Sigmoid colon (tissue), 7 donors: ENCODE results near the gene KLF16. TPM values are rescaled to one million over a fixed set of nuclear protein-coding genes. Genes with fewer than 3 reads are reported as not detected.
A peak's percentile ranks its signal among the peaks of the same experiment; 100 is the strongest.

Source experiments
- DNase-seq: peaks from one replicate; pipeline ENCODE4 v3.0.0-alpha.2; 2019
- H3K27ac ChIP-seq, 4 donors: fragments of 200-600 bp; sonication (generic); one replicate each; pipeline ENCODE4 v1.5.1; 2016 to 2019; ENCODE audit warnings: mild to moderate bottlenecking in 1 of 4
- H3K27me3 ChIP-seq, 3 donors: fragments of 200-600 bp; sonication (generic); one replicate each; pipeline ENCODE4 v1.5.1; 2019; ENCODE audit warnings: mild to moderate bottlenecking in 1 of 3
- H3K36me3 ChIP-seq, 4 donors: fragments of 200-600 bp; sonication (generic); one replicate each; pipeline ENCODE4 v1.5.1; 2016 to 2019
- H3K4me1 ChIP-seq, 4 donors: fragments of 200-600 bp; sonication (generic); one replicate each; pipeline ENCODE4 v1.5.1; 2017 to 2019
- H3K4me3 ChIP-seq, 4 donors: fragments of 200-600 bp; sonication (generic); one replicate each; pipeline ENCODE4 v1.5.1; 2017 to 2019; ENCODE audit warnings: mild to moderate bottlenecking in 2 of 4, moderate library complexity in 1 of 4
- H3K9me3 ChIP-seq, 4 donors: fragments of 200-600 bp in 3 of 4; sonication (generic) in 3 of 4; one replicate each; pipeline versions ENCODE4 v1.5.1 to v1.6.1; 2013 to 2019
- CTCF ChIP-seq, 4 experiments: fragments of 450-650 bp in 3 of 4; fragments of 200-600 bp in 1 of 4; IDR thresholded peaks; one replicate each; pipeline ENCODE4 v1.5.1; 2016 to 2019; ENCODE audit warnings: antibody characterized with exemption in 4 of 4, mild to moderate bottlenecking in 3 of 4, moderate library complexity in 2 of 4
- EP300 ChIP-seq, 4 donors: sonication (generic); formaldehyde crosslinking; IDR thresholded peaks; one replicate each; pipeline ENCODE4 v1.6.1; 2017; ENCODE audit warnings: antibody characterized with exemption in 4 of 4
- POLR2A ChIP-seq, 2 donors: fragments of 450-650 bp; IDR thresholded peaks; one replicate each; pipeline ENCODE4 v1.6.1; 2016; ENCODE audit warnings: antibody characterized with exemption in 2 of 2, mild to moderate bottlenecking in 2 of 2, moderate library complexity in 2 of 2
- POLR2AphosphoS5 ChIP-seq, 4 donors: sonication (generic); formaldehyde crosslinking; IDR thresholded peaks; one replicate each; pipeline ENCODE4 v1.6.1; 2017; ENCODE audit warnings: antibody characterized with exemption in 4 of 4
- WGBS, 2 donors: extraction: QIAGEN DNeasy Blood & Tissue Kit; methylation state at CpG; one replicate each; pipeline ENCODE4 v1.1.7; 2013; 5-methylcytosine and 5-hydroxymethylcytosine counted together
- intact Hi-C: fragments of 100-400 bp; cut with DNase I; formaldehyde crosslinking; loops from one replicate; pipeline ENCODE4 v1.15.1; 2023
- polyA plus RNA-seq, 3 donors: library from polyadenylated mRNA; stranded (reverse); fragments of 200-250 nt; gene quantifications; one replicate each; pipeline ENCODE4 v1.2.3, GENCODE V29; 2013
- total RNA-seq, 4 donors: library from RNA; depleted of rRNA; stranded (reverse); fragments of >200 nt; gene quantifications; one replicate each; pipeline ENCODE4 v1.1.0, GENCODE V29; 2016
- donor health status: healthy with polysubstance abuse.
- donor health status: Bipolar disorder and iron deficiency.
- donor health status: healthy.

Gene KLF16
- total and polyA plus RNA-seq, 7 donors = 2.1 to 20.5 (median 8.4) TPM

GRCh38 chr19:1858412-1859081, 4.8 kb downstream of the KLF16 start:
- DNase-seq = no peak
- intact Hi-C loops = no loop called here
- TF ChIP-seq EP300 (IDR thresholded peaks at IDR 0.05) (no peak), POLR2AphosphoS5 (IDR thresholded peaks at IDR 0.05) (no peak), POLR2A (IDR thresholded peaks at IDR 0.05) (no peak), CTCF (IDR thresholded peaks at IDR 0.05) (no peak)
- H3K36me3 ChIP-seq = no peaks in the 10 kb centered on the region
- peak overlapping the region; percentile 82 to 84 (median 83) for H3K27ac ChIP-seq
- H3K27me3 ChIP-seq = peaks cover 0 to 63% (median 29%) of the 10 kb centered on the region in 3 donors
- no peaks in the 10 kb centered on the region for H3K9me3 ChIP-seq
- H3K4me3 ChIP-seq = no peak overlapping the region
- 27 to 50% methylated on average over 10 of the region's 10 CpGs for WGBS, 2 donors
- H3K4me1 ChIP-seq = peaks cover 0 to 91% (median 85%) of the 10 kb centered on the region in 4 donors

DNA sequence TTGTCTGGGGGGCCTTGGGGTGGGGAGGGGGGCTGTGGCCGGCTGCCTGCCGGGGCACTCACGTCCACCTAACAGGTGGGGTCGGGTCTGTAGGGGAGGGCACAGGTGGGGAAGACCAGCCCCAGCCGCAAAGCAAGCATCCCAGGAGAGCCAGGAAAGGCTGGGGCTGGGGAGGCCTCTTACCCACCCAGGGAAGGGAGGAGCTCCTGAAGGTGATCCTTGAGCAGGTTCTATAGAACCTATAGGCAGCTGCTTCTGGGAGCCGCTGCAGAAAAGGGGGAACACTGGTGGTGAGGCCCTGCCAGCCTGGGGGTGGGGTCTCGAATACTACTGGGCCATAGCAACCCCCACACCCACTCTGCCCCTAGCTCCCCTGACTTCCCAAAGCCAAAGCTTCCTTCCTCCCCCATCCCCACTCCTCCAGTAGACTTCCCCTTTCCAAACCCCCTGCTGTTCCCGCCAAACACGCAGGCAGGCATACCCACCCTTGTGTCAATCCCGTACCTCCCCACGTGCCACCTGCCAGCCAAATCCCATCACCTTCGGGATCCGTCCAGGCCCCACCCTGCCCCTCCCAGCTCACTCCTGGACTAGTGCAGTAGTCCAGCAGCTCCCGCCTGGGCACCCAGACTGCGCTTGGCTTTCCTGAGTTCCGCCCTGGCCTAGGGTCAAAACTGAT, 5.6 kb downstream of the KLF16 start:
- 12 to 37% methylated on average over 16 of the region's 16 CpGs for WGBS, 2 donors
- Histone ChIP-seq H3K36me3 (no peaks in the 10 kb centered on the region), H3K4me1 (peaks cover 0 to 98% (median 88%) of the 10 kb centered on the region in 4 donors), H3K27me3 (peaks cover 0 to 71% (median 29%) of the 10 kb centered on the region in 3 donors), H3K4me3 (peak overlapping the region in 3 of 4 donors; percentile 44 to 52 (median 51)), H3K9me3 (no peaks in the 10 kb centered on the region), H3K27ac (peak overlapping the region; percentile 82 to 84 (median 83))
- DNase-seq = no peak
- intact Hi-C loops = no loop called here
- TF ChIP-seq EP300 (IDR thresholded peaks at IDR 0.05) (no peak), POLR2AphosphoS5 (IDR thresholded peaks at IDR 0.05) (no peak), CTCF (IDR thresholded peaks at IDR 0.05) (no peak), POLR2A (IDR thresholded peaks at IDR 0.05) (no peak)

DNA sequence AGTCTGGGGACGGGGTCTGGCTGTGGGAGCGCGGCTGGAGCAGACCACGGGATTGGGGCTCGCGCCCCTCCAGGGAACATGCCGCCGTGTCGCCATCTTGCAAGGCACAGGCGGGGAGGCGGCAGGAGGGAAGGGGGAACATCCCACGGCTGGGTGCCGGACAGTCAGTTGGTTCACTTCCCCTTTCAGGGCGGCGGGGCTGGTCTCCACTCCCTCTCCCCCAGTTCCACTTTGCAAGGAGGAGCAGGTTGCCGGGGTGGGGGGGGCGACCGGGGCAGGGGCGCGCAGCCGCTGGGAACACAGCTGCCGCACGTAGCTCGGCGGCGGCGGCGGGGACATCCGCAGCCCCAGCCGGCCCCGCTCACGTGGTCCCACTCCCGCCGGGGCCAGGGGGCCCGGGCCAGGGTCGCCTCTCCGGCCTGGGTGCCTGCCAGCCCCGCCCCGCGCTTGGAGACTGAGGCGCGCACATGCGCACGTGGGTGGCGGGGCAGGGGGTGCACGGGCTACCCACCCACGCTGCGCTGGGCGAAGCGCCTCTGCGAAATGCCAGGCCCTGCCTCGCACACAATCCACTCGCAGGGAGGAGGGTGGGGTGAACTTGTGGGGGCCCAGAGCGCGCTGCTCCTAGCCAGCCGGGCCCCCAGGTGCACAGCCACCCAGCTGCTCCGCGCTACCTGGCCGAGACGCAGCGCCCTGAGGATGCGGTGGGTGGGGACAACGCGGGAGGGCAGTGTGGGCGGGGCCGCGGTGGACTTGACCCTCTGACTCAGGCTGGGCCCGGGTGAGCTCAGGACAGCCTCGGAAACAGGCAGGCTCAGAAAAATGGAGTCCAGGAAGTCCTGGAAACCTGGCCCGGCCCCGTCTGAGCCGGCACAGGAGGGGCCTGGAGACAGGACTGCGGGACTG, 6.4 kb downstream of the KLF16 start:
- intact Hi-C loops = no loop called here
- Histone ChIP-seq H3K27me3 (peaks cover 1 to 72% (median 30%) of the 10 kb centered on the region in 3 donors), H3K4me3 (peak overlapping the region; percentile 23 to 52 (median 48)), H3K36me3 (no peaks in the 10 kb centered on the region), H3K27ac (peak overlapping the region; percentile 82 to 84 (median 83)), H3K9me3 (no peaks in the 10 kb centered on the region), H3K4me1 (peaks cover 0 to 100% (median 86%) of the 10 kb centered on the region in 4 donors)
- WGBS, 2 donors = 1% methylated on average over 72 to 73 of the region's 73 CpGs
- TF ChIP-seq POLR2AphosphoS5 (IDR thresholded peaks at IDR 0.05) (peak in 3 of 4 donors; percentile 46 to 61 (median 57)), CTCF (IDR thresholded peaks at IDR 0.05) (no peak), POLR2A (IDR thresholded peaks at IDR 0.05) (peak in 1 of 2 donors; percentile 79)
- peak; percentile 90 for DNase-seq

DNA sequence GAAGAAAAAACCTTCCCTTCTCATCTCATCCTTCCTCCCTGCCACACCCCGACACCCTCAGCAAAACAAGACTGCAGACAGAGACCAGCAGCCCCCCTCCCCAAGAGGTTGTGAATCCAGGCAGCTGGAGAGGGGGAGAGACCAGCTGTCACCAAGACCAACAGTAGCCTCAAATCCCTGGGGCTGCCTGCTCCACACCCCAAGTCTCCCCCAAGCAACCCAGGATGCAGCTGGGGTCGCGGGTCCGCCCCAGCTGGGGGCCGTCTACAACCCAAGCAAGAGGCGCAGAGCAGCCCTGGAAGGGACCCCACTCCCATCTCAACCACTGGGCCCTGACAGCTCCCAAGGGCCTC, 7.1 kb downstream of the KLF16 start:
- 17 to 23% methylated on average over 6 of the region's 6 CpGs for WGBS, 2 donors
- Histone ChIP-seq H3K36me3 (no peaks in the 10 kb centered on the region), H3K9me3 (no peaks in the 10 kb centered on the region), H3K27ac (peak overlapping the region; percentile 82 to 84 (median 83)), H3K4me1 (peaks cover 0 to 99% (median 85%) of the 10 kb centered on the region in 4 donors), H3K4me3 (peak overlapping the region; percentile 23 to 52 (median 48)), H3K27me3 (peaks cover 4 to 74% (median 37%) of the 10 kb centered on the region in 3 donors)
- no peak for TF ChIP-seq CTCF (IDR thresholded peaks at IDR 0.05)
- no peak for TF ChIP-seq POLR2A (IDR thresholded peaks at IDR 0.05)
- TF ChIP-seq EP300 (IDR thresholded peaks at IDR 0.05) = no peak
- DNase-seq = no peak
- intact Hi-C loops = no loop called here
